ENCODE data around the gene PLB1.

Gene PLB1

GRCh38 chr2:28477645-28478044 lies 18.2 kb upstream of the PLB1 start:
- H3K4me3 ChIP-seq (ENCODE audit: low read length) = no peak overlapping the region
- TF ChIP-seq CTCF (conservative IDR thresholded peaks at IDR 0.05; ENCODE audit: low read depth, low read length) = no peak
- no peak for DNase-seq (ENCODE audit: low read depth)

GRCh38 chr2:28480403-28481049 lies 15.3 kb upstream of the PLB1 start:
- no peak for TF ChIP-seq CTCF (conservative IDR thresholded peaks at IDR 0.05; ENCODE audit: low read depth, low read length)
- no peak for DNase-seq (ENCODE audit: low read depth)

DNA sequence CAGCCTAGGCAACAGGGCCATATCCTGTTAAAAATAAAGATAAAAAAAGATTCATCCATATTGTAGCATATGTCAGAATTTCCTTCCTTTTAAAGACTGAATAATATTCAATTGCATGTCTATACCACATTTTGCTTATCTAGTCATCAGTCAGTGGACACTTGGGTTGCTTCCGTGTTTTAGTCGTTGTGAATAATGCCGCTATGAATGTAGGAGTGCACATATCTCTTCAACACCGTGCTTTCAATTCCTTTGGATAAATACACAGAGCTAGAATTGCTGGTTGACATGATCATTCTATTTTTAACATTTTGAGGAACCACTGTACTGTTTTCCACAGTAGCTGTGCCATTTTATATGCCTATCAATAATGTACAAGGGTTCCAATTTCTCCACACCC lies 14.0 kb upstream of the PLB1 start:
- TF ChIP-seq CTCF (conservative IDR thresholded peaks at IDR 0.05; ENCODE audit: low read depth, low read length) = no peak
- H3K4me3 ChIP-seq (ENCODE audit: low read length) = no peak overlapping the region

More at GRCh38 chr2:28480403-28481049, 15.3 kb upstream of the PLB1 start:
- H3K4me3 ChIP-seq (ENCODE audit: low read length) = no peak overlapping the region

GRCh38 chr2:28484835-28485234 lies 11.0 kb upstream of the PLB1 start:
- no peak overlapping the region for H3K4me3 ChIP-seq (ENCODE audit: low read length)
- DNase-seq (ENCODE audit: low read depth) = no peak
- TF ChIP-seq CTCF (conservative IDR thresholded peaks at IDR 0.05; ENCODE audit: low read depth, low read length) = no peak

More for the DNA sequence above, 14.0 kb upstream of the PLB1 start:
- DNase-seq (ENCODE audit: low read depth) = no peak

GRCh38 chr2:28486526-28486925 lies 9.3 kb upstream of the PLB1 start:
- no peak for DNase-seq (ENCODE audit: low read depth)
- TF ChIP-seq CTCF (conservative IDR thresholded peaks at IDR 0.05; ENCODE audit: low read depth, low read length) = no peak
- H3K4me3 ChIP-seq (ENCODE audit: low read length) = no peak overlapping the region

- H3K4me3 ChIP-seq (ENCODE audit: low read length) = no peak overlapping the region
- DNase-seq (ENCODE audit: low read depth) = no peak
- TF ChIP-seq CTCF (conservative IDR thresholded peaks at IDR 0.05; ENCODE audit: low read depth, low read length) = no peak
Observed at GRCh38 chr2:28487258-28487657, 8.6 kb upstream of the PLB1 start.

DNA sequence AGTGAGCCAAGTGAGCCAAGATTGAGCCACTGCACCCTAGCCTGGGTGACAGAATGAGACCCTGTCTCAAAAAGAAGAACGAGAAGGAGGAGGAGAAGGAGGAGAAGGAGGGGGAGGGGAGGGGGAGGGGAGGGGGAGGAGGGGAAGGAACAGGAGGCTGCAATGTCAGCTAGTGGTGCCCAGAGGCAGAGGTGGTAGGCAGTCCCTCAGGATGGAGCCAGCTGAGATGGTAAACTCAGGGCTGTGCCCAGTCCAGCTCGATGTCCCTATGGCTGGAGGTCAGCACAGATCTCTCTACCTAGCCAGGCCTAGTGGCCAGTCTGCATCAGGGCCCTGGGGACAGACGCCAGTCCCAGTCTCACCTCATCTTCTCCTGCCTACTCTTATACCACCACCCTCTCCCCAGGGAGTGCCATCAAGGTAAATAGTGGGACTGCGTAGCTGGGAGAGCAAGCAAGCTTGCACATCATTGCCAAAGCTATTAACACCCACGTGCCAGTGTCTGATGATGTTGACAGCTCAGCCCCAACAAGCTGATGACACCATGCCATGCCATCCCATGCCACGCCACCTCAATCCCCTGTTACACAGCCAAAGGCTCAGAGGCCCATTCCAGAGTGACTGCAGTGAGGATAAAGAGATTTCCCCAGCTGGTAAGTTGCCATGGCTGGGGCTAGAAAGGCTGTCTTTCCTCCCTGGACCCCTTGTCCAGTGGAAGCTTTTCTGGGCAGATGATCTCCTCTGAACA lies 7.6 kb upstream of the PLB1 start:
- no peak for TF ChIP-seq CTCF (conservative IDR thresholded peaks at IDR 0.05; ENCODE audit: low read depth, low read length)
- no peak for DNase-seq (ENCODE audit: low read depth)
- no peak overlapping the region for H3K4me3 ChIP-seq (ENCODE audit: low read length)

All from retinal pigment epithelial cell (primary cell).